Breast epithelium (tissue), 4 donors: Measurements from ENCODE around the gene TIAM2. TPM values are rescaled to one million over a fixed set of nuclear protein-coding genes. Genes with fewer than 3 reads are reported as not detected.

Experiments
- DNase-seq, 2 donors: peaks; one replicate each; pipeline ENCODE4 v3.0.0-alpha.2; 2019; ENCODE audit warnings: low spot score in 2 of 2
- H3K27ac ChIP-seq, 2 donors: fragments of 200-600 bp; sonication (generic) in 1 of 2; one replicate each; pipeline ENCODE4 v1.5.1; 2016 to 2019; ENCODE audit warnings: mild to moderate bottlenecking in 1 of 2
- H3K27me3 ChIP-seq, 2 donors: fragments of 200-600 bp; sonication (generic) in 1 of 2; one replicate each; pipeline versions ENCODE4 v1.5.1 to v1.6.0; 2017 to 2019; ENCODE audit warnings: control low read depth in 1 of 2, mild to moderate bottlenecking in 1 of 2
- H3K36me3 ChIP-seq: fragments of 200-600 bp; one replicate; pipeline ENCODE4 v1.5.1; 2019
- H3K4me1 ChIP-seq, 2 donors: fragments of 200-600 bp; sonication (generic); one replicate each; pipeline ENCODE4 v1.5.1; 2016 to 2019; ENCODE audit warnings: control low read depth in 1 of 2
- H3K4me3 ChIP-seq, 3 donors: fragments of 200-600 bp; sonication (generic); 1 replicate in 2 of 3; 2 replicates in 1 of 3; pipeline ENCODE4 v1.5.1; 2016 to 2019; ENCODE audit warnings: mild to moderate bottlenecking in 3 of 3, moderate library complexity in 2 of 3
- H3K9me3 ChIP-seq, 2 donors: fragments of 200-600 bp; sonication (generic) in 1 of 2; one replicate each; pipeline ENCODE4 v1.5.1; 2016 to 2019; ENCODE audit warnings: control low read depth in 1 of 2
- POLR2A ChIP-seq: fragments of 450-650 bp; IDR thresholded peaks from one replicate; pipeline ENCODE4 v1.6.1; 2016; ENCODE audit warnings: antibody characterized with exemption, mild to moderate bottlenecking, moderate library complexity
- POLR2AphosphoS5 ChIP-seq, 3 donors: sonication (generic); formaldehyde crosslinking; IDR thresholded peaks; one replicate each; pipeline ENCODE4 v1.6.1; 2017; ENCODE audit warnings: antibody characterized with exemption in 3 of 3
- intact Hi-C: fragments of 100-400 bp; cut with DNase I; formaldehyde crosslinking; loops from one replicate; pipeline ENCODE4 v1.15.1; 2023; ENCODE audit warnings: low total_unique reads
- total RNA-seq, 3 donors: library from RNA; depleted of rRNA; stranded (reverse); fragments of >200 nt; gene quantifications; one replicate each; pipeline ENCODE4 v1.1.0, GENCODE V29; 2016
- TF ChIP-seq, protein P1 (sequence below), 3 donors: fragments of 450-650 bp; IDR thresholded peaks; one replicate each; pipeline ENCODE4 v1.5.1; 2016 to 2017; ENCODE audit warnings: antibody characterized with exemption in 3 of 3, mild to moderate bottlenecking in 3 of 3, moderate library complexity in 3 of 3

TIAM2 gene
- total RNA-seq, 3 donors from 2014 or later, result 5.8 to 32.3 (median 12.8) TPM

DNA sequence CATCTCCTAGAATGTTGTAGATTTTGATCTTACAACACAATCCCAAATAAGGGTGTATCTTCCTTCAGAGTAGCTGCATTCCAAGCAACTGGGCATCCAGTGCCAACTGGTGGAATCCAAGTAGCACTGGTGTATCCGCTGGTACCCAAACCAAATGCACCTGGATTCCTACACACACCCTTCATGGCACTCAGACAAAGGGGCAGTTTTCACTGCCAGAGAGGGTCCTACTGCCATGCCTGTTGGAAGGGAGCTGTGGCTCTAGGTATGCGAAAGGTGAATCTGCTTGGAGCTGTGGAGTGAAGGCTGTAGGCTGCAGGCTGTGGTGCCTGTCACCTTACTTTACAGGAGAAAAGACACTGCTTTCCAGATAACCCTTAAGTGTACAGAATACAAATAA is 251.7 kb downstream of the TIAM2 start:
- H3K27ac ChIP-seq, result no peak overlapping the region
- no peaks in the 10 kb centered on the region for H3K27me3 ChIP-seq
- H3K9me3 ChIP-seq, result no peaks in the 10 kb centered on the region
- intact Hi-C loops, result no loop called here
- H3K4me3 ChIP-seq, result no peak overlapping the region
- no peaks in the 10 kb centered on the region for H3K36me3 ChIP-seq
- no peak for DNase-seq
- no peaks in the 10 kb centered on the region for H3K4me1 ChIP-seq
- no peak for TF ChIP-seq POLR2A
- TF ChIP-seq, protein P1, sequence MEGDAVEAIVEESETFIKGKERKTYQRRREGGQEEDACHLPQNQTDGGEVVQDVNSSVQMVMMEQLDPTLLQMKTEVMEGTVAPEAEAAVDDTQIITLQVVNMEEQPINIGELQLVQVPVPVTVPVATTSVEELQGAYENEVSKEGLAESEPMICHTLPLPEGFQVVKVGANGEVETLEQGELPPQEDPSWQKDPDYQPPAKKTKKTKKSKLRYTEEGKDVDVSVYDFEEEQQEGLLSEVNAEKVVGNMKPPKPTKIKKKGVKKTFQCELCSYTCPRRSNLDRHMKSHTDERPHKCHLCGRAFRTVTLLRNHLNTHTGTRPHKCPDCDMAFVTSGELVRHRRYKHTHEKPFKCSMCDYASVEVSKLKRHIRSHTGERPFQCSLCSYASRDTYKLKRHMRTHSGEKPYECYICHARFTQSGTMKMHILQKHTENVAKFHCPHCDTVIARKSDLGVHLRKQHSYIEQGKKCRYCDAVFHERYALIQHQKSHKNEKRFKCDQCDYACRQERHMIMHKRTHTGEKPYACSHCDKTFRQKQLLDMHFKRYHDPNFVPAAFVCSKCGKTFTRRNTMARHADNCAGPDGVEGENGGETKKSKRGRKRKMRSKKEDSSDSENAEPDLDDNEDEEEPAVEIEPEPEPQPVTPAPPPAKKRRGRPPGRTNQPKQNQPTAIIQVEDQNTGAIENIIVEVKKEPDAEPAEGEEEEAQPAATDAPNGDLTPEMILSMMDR (IDR thresholded peaks at IDR 0.05), result no peak
- no peak for TF ChIP-seq POLR2AphosphoS5 (IDR thresholded peaks at IDR 0.05)

DNA sequence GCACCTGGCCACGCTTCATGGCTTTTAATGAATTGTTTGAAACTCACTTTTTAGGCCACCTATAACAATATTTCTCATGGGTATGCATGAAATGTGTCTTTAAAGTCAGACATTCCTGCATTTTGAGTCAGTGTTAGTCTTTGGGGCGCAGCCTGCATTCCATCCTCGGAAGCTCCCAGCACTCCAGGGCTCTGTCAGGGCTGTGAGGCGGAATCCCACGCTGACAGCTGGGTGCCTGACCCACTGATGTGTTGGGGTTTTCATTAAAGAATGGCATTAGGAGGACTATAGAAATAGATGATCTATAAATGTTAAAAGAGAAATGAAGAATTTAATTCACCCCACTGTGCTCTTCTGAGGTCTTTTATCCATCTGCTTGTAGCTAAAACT is 252.5 kb downstream of the TIAM2 start:
- H3K4me1 ChIP-seq, result no peaks in the 10 kb centered on the region
- no peaks in the 10 kb centered on the region for H3K36me3 ChIP-seq
- intact Hi-C loops, result no loop called here
- no peaks in the 10 kb centered on the region for H3K27me3 ChIP-seq
- no peak for DNase-seq
- TF ChIP-seq POLR2A (no peak), POLR2AphosphoS5 (IDR thresholded peaks at IDR 0.05) (no peak)
- TF ChIP-seq, protein P1 (IDR thresholded peaks at IDR 0.05), result no peak
- no peak overlapping the region for H3K27ac ChIP-seq
- H3K9me3 ChIP-seq, result no peaks in the 10 kb centered on the region
- no peak overlapping the region for H3K4me3 ChIP-seq

DNA sequence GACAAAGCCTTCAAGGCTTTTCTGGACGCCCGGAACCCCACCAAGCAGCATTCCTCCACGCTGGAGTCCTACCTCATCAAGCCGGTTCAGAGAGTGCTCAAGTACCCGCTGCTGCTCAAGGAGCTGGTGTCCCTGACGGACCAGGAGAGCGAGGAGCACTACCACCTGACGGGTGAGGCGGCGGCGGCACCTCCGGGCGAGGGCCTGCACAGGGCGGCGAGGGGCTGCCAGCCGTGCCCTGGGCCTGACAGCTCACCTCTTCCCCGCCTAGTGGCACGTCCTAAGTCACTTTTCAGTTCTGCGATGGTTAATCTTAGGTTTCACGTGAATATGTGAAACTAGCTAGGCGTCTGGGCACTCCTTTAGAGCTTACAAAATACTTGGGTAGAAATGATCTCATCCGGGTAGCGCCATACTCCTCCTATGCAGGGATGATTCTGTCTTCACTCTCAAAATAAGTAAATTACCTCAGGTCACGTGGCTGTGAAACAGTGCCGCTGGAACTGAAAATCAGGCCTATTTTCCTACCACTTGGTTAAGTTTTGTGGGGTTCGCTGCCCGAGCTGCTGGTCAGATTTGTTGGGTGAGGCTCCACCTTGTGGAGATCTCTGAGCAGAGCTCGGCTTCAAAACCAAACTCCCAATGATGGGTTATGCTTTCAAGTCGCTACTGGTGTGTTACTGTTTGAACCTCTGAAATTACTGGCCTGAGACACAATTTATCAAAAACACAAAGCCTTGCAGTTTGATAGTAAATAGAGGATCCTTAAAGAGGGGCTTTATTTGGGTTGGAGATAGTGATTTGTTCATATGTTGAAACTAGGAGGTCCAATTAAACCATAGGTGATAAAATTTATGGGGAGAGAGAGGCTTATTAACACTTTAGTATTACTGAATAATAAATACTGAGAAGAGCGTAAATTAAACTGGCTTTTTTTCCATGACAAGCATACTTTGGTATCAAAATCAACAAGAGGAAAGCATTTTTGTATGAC is 253.2 kb downstream of the TIAM2 start:
- no peaks in the 10 kb centered on the region for H3K27me3 ChIP-seq
- H3K4me1 ChIP-seq, result no peaks in the 10 kb centered on the region
- peak in 1 of 2 donors; percentile 48 for DNase-seq
- no peaks in the 10 kb centered on the region for H3K9me3 ChIP-seq
- no peak overlapping the region for H3K27ac ChIP-seq
- no peak overlapping the region for H3K4me3 ChIP-seq
- intact Hi-C loops, result no loop called here
- TF ChIP-seq, protein P1 (IDR thresholded peaks at IDR 0.05), result peak; percentile 26 to 70 (median 54)
- TF ChIP-seq POLR2AphosphoS5 (IDR thresholded peaks at IDR 0.05), result no peak
- H3K36me3 ChIP-seq, result no peaks in the 10 kb centered on the region

- TF ChIP-seq POLR2A (no peak), POLR2AphosphoS5 (IDR thresholded peaks at IDR 0.05) (no peak)
- TF ChIP-seq, protein P1 (IDR thresholded peaks at IDR 0.05), result no peak
- H3K4me1 ChIP-seq, result no peaks in the 10 kb centered on the region
- no peak overlapping the region for H3K27ac ChIP-seq
- no peak overlapping the region for H3K4me3 ChIP-seq
- H3K36me3 ChIP-seq, result no peaks in the 10 kb centered on the region
- intact Hi-C loops, result no loop called here
- DNase-seq, result no peak
- H3K9me3 ChIP-seq, result no peaks in the 10 kb centered on the region
- H3K27me3 ChIP-seq, result no peaks in the 10 kb centered on the region
Observed at GRCh38 chr6:155250701-155251381, 255.7 kb downstream of the TIAM2 start.

- intact Hi-C loops, result no loop called here
- TF ChIP-seq POLR2A (no peak), POLR2AphosphoS5 (IDR thresholded peaks at IDR 0.05) (no peak)
- TF ChIP-seq, protein P1 (IDR thresholded peaks at IDR 0.05), result no peak
- Histone ChIP-seq H3K27ac (no peak overlapping the region), H3K4me1 (no peaks in the 10 kb centered on the region), H3K4me3 (no peak overlapping the region), H3K36me3 (no peaks in the 10 kb centered on the region), H3K27me3 (no peaks in the 10 kb centered on the region), H3K9me3 (no peaks in the 10 kb centered on the region)
- no peak for DNase-seq
Observed at GRCh38 chr6:155252581-155252980, 257.5 kb downstream of the TIAM2 start.
